Measurements from ENCODE around the gene PTH2R. TPM values are rescaled to one million over a fixed set of nuclear protein-coding genes. Genes with fewer than 3 reads are reported as not detected.

Gene PTH2R
- total and polyA plus RNA-seq, 2 donors (not counting 3 experiments of a cell fraction or from before 2014, with no cell fraction given) = not detected

- no peaks in the 10 kb centered on the region for H3K36me3 ChIP-seq (ENCODE audit: control insufficient read depth in 2 of 2, extremely low read depth in 1 of 2, insufficient read depth in 2 of 2, low read length in 2 of 2)
- no peaks in the 10 kb centered on the region for H3K27me3 ChIP-seq (ENCODE audit: control insufficient read depth in 2 of 2, insufficient read depth in 2 of 2, low read length in 2 of 2)
- H4K20me1 ChIP-seq (replicated peaks; ENCODE audit: control insufficient read depth, extremely low read depth, insufficient read depth, low read length) = no peaks in the 10 kb centered on the region
- dilution Hi-C loops (cut with MboI; ENCODE audit: extremely low pct_ligation_motif_present, low sequenced_read_pairs) = no loop called here
- CTCF ChIA-PET = no interaction called here
- FAIRE-seq (no peak), DNase-seq (ENCODE audit: low read depth, low spot score) (no peak)
- H3K9me1 ChIP-seq (replicated peaks; ENCODE audit: control insufficient read depth, extremely low read depth, insufficient read depth, low read length) = no peaks in the 10 kb centered on the region
- no peak overlapping the region for H3K4me2 ChIP-seq (ENCODE audit: insufficient read depth, low read length)
- no peak overlapping the region for H3K4me3 ChIP-seq (replicated peaks in 1 of 3; ENCODE audit: insufficient read depth in 1 of 3, low read depth in 1 of 3, low read length in 3 of 3)
- no TSS peak for BruUV-seq (replicated peaks)
- intact Hi-C loops (cut with micrococcal nuclease) = no loop called here
- TF ChIP-seq POLR2A (IDR thresholded peaks at IDR 0.05; ENCODE audit: low read depth, low read length) (no peak), MYC (IDR thresholded peaks at IDR 0.05; ENCODE audit: low read depth, low read length) (no peak), EZH2 (IDR thresholded peaks at IDR 0.05; ENCODE audit: borderline replicate concordance, low read depth, low read length, severe bottlenecking) (no peak), POLR2AphosphoS5 (IDR thresholded peaks at IDR 0.05; ENCODE audit: insufficient read depth, low read depth, low read length) (no peak)
- TF ChIP-seq, protein P1, sequence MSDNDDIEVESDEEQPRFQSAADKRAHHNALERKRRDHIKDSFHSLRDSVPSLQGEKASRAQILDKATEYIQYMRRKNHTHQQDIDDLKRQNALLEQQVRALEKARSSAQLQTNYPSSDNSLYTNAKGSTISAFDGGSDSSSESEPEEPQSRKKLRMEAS (IDR thresholded peaks at IDR 0.05; ENCODE audit: insufficient read depth, insufficient read length) = no peak
- H2AFZ ChIP-seq (ENCODE audit: low read depth, low read length) = no peak overlapping the region
- no peak overlapping the region for H3K27ac ChIP-seq (ENCODE audit: insufficient read depth, low read depth, low read length)
- H3K79me2 ChIP-seq (ENCODE audit: control insufficient read depth, insufficient read depth, low read length) = no peaks in the 10 kb centered on the region
- no peaks in the 10 kb centered on the region for H3K9me3 ChIP-seq (replicated peaks; ENCODE audit: control insufficient read depth, insufficient read depth, low read length)
- no peaks in the 10 kb centered on the region for H3K4me1 ChIP-seq (ENCODE audit: control insufficient read depth, extremely low read depth, insufficient read depth, low read length)
- no peak overlapping the region for H3K9ac ChIP-seq (replicated peaks; ENCODE audit: extremely low read depth, insufficient read depth, low read length)
- POLR2A ChIA-PET = no interaction called here
Observed at GRCh38 chr2:208509586-208509985, 103.0 kb downstream of the PTH2R start.

GRCh38 chr2:208511016-208511415, 104.4 kb downstream of the PTH2R start:
- Histone ChIP-seq H3K9me3 (replicated peaks; ENCODE audit: control insufficient read depth, insufficient read depth, low read length) (peaks cover 2% of the 10 kb centered on the region), H3K79me2 (ENCODE audit: control insufficient read depth, insufficient read depth, low read length) (no peaks in the 10 kb centered on the region), H2AFZ (ENCODE audit: low read depth, low read length) (no peak overlapping the region), H3K27ac (ENCODE audit: insufficient read depth, low read depth, low read length) (no peak overlapping the region), H3K4me1 (ENCODE audit: control insufficient read depth, extremely low read depth, insufficient read depth, low read length) (no peaks in the 10 kb centered on the region), H3K9ac (replicated peaks; ENCODE audit: extremely low read depth, insufficient read depth, low read length) (no peak overlapping the region), H3K36me3 (ENCODE audit: control insufficient read depth in 2 of 2, extremely low read depth in 1 of 2, insufficient read depth in 2 of 2, low read length in 2 of 2) (no peaks in the 10 kb centered on the region), H4K20me1 (replicated peaks; ENCODE audit: control insufficient read depth, extremely low read depth, insufficient read depth, low read length) (no peaks in the 10 kb centered on the region), H3K9me1 (replicated peaks; ENCODE audit: control insufficient read depth, extremely low read depth, insufficient read depth, low read length) (no peaks in the 10 kb centered on the region), H3K27me3 (ENCODE audit: control insufficient read depth in 2 of 2, insufficient read depth in 2 of 2, low read length in 2 of 2) (no peaks in the 10 kb centered on the region), H3K4me2 (ENCODE audit: insufficient read depth, low read length) (no peak overlapping the region), H3K4me3 (replicated peaks in 1 of 3; ENCODE audit: insufficient read depth in 1 of 3, low read depth in 1 of 3, low read length in 3 of 3) (no peak overlapping the region)
- intact Hi-C loops (cut with micrococcal nuclease) (no loop called here), dilution Hi-C loops (cut with MboI; ENCODE audit: extremely low pct_ligation_motif_present, low sequenced_read_pairs) (no loop called here)
- ChIA-PET CTCF (interaction anchor here (0.8 kb wide), 1 partner anchor 45 kb away, joined by 3 read pairs; no protein-coding TSS in a partner anchor), POLR2A (no interaction called here)
- no peak for FAIRE-seq
- no peak for DNase-seq (ENCODE audit: low read depth, low spot score)
- no TSS peak for BruUV-seq (replicated peaks)
- TF ChIP-seq EZH2 (IDR thresholded peaks at IDR 0.05; ENCODE audit: borderline replicate concordance, low read depth, low read length, severe bottlenecking) (no peak), GATA2 (IDR thresholded peaks at IDR 0.05; ENCODE audit: insufficient read depth, insufficient read length, low read depth, low read length) (no peak), JUN (IDR thresholded peaks at IDR 0.05; ENCODE audit: borderline replicate concordance, insufficient read depth, insufficient read length, low read depth) (no peak), POLR2AphosphoS5 (IDR thresholded peaks at IDR 0.05; ENCODE audit: insufficient read depth, low read depth, low read length) (no peak), FOS (IDR thresholded peaks at IDR 0.05; ENCODE audit: borderline replicate concordance, insufficient read depth, low read length) (no peak), CTCF (IDR thresholded peaks at IDR 0.05; ENCODE audit: extremely low read depth in 1 of 2, insufficient read depth in 1 of 2, low read depth in 1 of 2, low read length in 2 of 2) (no peak), MYC (IDR thresholded peaks at IDR 0.05; ENCODE audit: low read depth, low read length) (no peak), POLR2A (IDR thresholded peaks at IDR 0.05; ENCODE audit: low read depth, low read length) (no peak)
- TF ChIP-seq, protein P1 (IDR thresholded peaks at IDR 0.05; ENCODE audit: insufficient read depth, insufficient read length) = no peak
